Right lobe of liver (tissue), 4 donors: Measurements from ENCODE around the gene RPRD1B.

Experiments used
- POLR2A ChIP-seq: fragments of 450-650 bp; IDR thresholded peaks from one replicate; pipeline ENCODE4 v1.6.1; 2017; ENCODE audit warnings: antibody characterized with exemption, mild to moderate bottlenecking
- TF ChIP-seq, protein P1 (sequence below), 4 donors: fragments of 200-600 bp in 3 of 4; fragments of 450-650 bp in 1 of 4; IDR thresholded peaks; one replicate each; pipeline versions ENCODE4 v1.5.1 to v1.8.0; 2016 to 2022; ENCODE audit warnings: antibody characterized with exemption in 4 of 4, mild to moderate bottlenecking in 2 of 4
- donor health status: DM: no; HTN: no; CAD: no.
- donor health status: DM: no; HTN: no; CAD: no.
- donor health status: DM: no; HTN: yes; CAD: no.

- TF ChIP-seq, protein P1, sequence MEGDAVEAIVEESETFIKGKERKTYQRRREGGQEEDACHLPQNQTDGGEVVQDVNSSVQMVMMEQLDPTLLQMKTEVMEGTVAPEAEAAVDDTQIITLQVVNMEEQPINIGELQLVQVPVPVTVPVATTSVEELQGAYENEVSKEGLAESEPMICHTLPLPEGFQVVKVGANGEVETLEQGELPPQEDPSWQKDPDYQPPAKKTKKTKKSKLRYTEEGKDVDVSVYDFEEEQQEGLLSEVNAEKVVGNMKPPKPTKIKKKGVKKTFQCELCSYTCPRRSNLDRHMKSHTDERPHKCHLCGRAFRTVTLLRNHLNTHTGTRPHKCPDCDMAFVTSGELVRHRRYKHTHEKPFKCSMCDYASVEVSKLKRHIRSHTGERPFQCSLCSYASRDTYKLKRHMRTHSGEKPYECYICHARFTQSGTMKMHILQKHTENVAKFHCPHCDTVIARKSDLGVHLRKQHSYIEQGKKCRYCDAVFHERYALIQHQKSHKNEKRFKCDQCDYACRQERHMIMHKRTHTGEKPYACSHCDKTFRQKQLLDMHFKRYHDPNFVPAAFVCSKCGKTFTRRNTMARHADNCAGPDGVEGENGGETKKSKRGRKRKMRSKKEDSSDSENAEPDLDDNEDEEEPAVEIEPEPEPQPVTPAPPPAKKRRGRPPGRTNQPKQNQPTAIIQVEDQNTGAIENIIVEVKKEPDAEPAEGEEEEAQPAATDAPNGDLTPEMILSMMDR (IDR thresholded peaks at IDR 0.05), result no peak
- TF ChIP-seq POLR2A, result no peak
Measured at GRCh38 chr20:38060536-38060935, 27.0 kb downstream of the RPRD1B start.
